ENCODE measurements around the gene LRIT2.
"Not testable (repeated sequence)": the region's sequence is repeated elsewhere in the genome, so short reads cannot be mapped to it uniquely, and the experiment has no call there.

LRIT2 gene

DNA sequence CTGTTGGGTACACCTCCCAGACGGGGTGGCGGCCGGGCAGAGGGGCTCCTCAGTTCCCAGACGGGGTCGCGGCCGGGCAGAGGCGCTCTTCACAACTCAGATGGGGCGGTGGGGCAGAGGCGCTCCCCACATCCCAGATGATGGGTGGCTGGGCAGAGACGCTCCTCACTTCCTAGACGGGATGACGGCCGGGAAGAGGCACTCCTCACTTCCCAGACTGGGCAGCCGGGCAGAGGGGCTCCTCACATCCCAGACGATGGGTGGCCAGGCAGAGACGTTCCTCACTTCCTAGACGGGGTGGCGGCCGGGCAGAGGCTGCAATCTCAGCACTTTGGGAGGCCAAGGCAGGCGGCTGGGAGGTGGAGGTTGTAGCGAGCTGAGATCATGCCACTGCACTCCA, 45.0 kb downstream of the LRIT2 start:
- not testable (repeated sequence) for ATAC-seq, DNase-seq

DNA sequence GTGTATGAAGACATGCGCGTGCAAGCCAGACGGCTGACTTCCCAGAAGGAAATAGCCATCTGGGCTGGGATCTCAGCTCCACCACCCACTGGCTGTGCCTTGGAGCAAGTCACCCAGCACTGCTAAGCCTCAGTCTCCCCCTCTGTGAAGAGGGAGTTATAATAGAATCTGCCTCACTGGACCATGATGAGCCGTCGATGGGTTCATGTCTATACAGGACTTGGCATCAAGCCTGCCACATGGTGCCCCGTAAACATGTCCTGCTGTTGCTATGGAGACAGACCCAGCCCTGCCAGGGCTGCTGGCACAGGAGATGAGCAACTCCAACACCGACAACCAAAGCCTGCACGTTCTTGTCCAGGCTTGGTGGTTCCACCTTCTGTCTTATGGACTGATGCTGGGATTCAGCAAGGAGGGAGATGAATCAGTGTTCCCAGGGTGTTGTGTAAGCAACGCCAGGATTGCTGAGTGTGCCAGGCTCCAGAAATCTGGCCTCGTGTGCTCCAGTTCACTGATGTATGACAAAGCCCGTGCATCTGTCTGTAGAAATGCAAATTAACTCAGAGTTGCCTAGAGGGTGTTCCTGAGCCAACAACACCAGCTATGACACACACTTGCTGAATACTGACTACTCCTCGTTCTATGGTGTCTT, 46.2 kb downstream of the LRIT2 start:
- DNase-seq = no peak
- peak; percentile 44 for ATAC-seq

DNA sequence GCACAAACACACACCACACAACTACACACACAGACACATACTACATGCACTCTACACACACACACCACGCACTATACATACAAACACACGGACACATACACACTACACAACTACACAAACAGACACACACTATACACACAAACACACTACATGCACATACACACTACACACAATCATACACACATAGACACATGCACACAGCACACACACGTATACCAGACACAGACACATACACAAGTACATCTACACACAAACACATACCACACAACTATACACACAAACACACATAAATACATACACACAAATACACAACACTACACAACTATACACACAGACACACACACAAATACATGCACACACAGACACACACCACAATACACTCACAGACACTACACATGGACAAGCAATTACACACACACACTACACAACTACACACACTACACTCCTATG, 47.2 kb downstream of the LRIT2 start:
- no peak for ATAC-seq
- DNase-seq = no peak

DNA sequence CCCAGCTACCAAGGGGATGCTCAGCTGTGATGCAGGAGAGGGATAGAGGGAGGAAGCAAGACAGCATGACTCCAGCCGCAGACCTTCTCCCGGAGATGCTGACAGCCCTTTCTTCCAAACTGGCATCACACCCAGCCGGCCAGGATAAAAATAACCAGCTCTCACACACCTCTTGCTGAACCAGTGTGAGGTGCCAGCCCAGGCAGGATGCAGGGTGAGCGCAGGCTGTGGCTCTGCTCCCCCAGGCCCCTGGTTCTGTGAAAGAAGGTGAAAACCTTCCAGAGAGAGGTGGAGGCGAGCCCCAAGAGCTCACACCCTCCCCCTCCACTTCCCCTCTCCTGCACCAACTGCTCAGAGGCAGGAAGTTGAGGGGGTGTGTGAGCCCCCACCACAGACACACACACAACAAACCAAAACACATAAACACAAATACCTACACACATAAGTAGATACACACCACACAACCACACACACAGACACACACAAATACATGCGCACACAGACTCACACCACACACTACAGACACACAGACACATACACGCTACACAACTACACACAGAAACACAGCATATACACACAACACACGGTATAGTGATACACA, 47.7 kb downstream of the LRIT2 start:
- DNase-seq = peak; percentile 19
- ATAC-seq = peak; percentile 40

DNA sequence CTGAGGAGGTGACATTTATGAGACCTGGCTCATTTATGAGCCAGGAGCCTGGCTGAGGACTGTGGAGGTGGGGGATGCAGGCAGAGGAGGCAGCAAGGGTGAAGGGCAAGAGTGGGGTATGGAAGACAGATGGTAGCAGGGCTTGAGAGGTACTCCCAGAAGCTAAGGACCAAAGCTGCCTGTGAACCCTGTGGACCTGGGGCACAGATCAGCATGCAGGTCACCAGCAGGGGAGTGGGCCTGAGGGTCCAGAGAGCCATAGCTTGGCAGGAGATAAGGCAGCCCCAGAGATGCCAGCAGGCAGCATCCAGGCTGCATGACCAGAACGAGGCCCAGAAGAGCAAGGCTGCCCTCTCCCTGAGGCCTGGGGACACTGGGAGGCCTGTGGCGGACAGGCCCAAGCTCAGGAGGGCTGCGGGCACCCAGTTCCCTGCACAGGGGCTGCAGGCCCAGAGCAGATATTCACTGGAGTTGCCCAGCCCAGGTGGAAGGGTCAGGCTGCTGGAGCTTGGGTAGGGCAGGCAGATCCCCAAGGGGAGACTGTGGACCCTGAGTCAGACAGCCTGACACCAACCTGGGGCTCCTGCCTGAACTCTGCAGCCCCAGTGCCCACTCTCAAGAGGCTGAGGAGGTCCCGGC, 48.4 kb downstream of the LRIT2 start:
- ATAC-seq (peak; percentile 30), DNase-seq (no peak)

DNA sequence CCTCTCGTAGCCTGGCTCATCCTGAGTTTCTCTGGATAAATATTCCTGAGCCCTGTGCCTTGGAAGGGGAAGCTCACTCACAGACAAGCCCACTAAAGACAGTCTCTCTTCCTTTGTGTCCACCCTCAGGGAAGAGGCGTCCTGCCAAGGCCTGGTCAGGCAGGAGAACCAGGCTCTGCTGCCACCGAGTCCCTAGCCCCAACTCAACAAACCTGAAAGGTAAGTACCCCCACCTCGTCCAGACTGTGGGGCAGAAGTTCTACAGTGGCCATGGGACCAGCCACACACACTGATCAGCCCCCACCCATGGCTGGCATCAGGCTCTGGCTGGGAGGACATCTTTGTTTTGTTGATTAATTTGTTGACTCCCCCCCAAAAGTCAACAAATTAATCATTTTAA, 49.0 kb downstream of the LRIT2 start:
- ATAC-seq (no peak), DNase-seq (no peak)

DNA sequence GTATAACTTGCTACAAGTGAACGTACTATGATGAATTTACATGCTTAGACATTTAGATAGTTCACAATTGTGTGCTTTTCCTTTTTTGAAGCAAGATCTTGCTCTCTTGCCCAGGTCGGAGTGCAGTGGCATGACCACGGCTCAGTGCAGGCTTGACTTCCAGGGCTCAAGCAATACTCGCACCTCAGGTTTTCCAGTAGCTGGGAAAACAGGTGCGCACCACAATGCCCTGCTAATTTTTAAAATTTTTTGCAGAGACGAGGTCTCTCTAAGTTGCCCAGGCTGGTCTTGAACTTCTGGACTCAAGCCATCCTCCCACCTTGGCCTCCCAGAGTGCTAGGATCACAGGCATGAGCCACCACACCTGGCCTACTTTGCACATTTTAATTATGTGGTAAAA, 49.9 kb downstream of the LRIT2 start:
- no peak for DNase-seq
- ATAC-seq = no peak

DNA sequence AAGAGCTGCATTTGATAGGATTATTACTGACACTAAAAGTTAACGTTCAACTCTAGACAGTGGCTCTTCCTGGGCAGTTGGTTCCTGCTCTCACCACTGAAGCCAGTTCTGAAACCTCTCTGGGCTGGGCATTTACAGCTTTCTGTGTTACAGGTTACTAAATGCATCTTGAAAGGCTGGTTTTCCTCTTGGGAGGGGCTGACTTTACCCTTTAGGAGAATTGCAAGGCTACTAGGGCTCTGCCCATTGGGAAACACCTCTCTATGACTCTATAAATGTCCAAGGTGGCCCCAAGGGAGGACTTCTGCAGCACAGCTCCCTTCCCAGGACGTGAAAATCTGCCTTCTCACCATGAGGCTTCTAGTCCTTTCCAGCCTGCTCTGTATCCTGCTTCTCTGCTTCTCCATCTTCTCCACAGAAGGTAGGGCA, 51.8 kb downstream of the LRIT2 start, which contains the start of gene GPR15LG:
Gene GPR15LG (plus strand): TSS at position 301 of the 429 bp plus-strand sequence. CDS start 51 bp downstream, at position 352.
- ATAC-seq = no peak
- DNase-seq = no peak

DNA sequence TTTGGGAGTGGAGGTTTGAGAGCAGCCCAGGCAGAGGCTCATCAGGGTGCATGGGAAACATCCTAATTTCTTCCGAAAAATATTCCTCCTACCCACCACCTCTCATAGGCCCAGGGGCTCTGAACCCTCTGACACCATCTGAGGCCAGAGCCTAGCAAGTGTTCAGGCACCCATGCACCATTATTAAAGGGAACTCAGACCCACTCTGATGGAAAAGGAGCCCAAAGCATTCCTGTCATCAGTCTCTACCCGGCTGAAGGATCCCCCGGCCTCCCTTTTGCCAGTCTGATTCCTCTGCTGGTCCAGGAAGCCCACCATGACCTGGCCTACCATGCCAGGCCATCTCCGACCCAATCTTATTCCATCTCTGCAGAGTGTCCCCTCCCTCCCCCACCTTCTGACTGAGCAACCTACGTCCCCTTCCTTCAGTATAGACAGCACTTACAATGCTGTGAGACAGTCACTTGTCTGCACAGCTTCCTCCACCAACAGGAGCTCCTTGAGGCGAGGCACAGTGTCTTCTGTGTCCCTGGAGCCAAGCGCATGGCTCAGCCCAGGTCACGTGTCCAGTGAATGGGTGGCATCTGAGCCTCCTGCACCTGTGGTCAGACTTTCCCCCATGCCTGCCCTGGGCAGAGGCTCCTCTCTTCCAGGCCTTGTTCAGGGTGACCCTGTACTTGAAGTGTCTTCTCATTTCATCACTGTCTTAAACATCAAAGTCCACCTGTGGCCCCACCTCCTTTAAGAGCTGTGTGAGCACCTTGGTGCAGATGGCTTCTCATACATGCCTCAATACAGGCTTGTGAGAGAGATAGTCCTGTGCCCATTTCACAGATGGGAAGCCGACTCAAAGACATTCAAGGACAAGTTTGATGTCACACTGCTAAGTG, 52.6 kb downstream of the LRIT2 start:
- ATAC-seq (no peak), DNase-seq (no peak)

DNA sequence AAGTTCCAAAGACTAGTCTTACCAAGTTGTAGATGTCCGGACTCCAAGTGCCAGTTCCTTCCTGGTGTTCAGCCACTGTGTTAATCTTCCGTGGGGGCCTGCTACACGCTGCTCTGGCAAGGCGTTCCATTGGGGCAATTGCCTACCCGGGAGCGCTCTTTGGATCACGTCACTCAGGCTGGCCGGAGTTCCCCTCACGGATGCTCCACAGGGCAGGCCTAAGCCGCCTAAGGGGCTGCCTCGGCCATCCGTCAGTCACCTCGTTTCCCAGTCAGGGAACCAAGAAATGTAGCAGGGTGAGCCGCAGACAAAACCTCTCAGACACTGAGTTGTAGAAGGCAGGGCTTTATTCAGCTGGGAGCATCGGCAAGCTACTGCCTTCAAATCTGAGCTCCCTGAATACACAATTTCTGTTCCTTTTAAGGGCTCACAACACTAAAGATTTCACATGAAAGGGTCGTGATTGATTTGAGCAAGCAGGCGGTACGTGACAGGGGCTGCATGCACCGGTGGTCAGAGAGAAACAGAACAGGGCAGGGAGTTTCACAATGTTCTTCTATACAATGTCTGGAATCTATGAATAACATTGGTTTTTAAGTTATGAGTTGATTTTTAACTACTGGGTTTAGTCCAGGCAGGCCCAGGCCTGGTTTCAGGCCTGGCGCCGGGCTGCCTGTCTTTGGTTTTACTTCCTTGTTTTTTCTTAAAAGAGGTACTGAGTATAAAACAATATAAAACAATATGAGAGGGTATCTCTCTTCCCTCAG, 53.5 kb downstream of the LRIT2 start:
- not testable (repeated sequence) for DNase-seq, ATAC-seq

DNA sequence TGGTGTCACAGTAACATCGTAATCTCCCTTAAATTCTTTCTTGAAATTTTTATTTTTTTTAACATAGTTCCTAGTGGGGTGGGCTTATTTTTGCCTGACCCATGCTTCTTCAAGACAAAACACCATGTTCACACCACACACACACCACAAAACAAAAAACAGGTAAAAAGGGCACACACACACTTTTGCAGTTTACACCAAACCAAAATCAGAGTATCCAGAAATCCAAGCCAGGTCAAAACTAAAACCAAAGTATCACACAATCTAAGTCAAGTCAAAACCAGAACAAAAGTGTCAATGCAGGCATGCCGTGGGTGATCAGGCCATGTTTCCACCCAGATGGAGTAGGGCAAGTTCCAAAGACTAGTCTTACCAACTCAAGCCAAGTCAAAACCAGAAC, 54.1 kb downstream of the LRIT2 start:
- not testable (repeated sequence) for DNase-seq, ATAC-seq

Data from stimulated activated naive CD8-positive, alpha-beta T cell treated with anti-CD3 and anti-CD28 coated beads, Interleukin-15, Interleukin-2, amounts not matched to agents 100 U/mL and 50 U/mL, for 24 hours (primary cell).